Stimulated activated CD4-positive, alpha-beta T cell treated with anti-CD3 and anti-CD28 coated beads, Interleukin-12 subunit alpha, Interleukin-12 subunit beta, amount 100 ng/mL, for 48 hours (primary cell): ENCODE measurements around the gene EMP3.
"Not testable (repeated sequence)": the region's sequence is repeated elsewhere in the genome, so short reads cannot be mapped to it uniquely, and the experiment has no call there.

Experiments
- DNase-seq, 3 donors: peaks; one replicate each; pipeline ENCODE4 v3.0.0-alpha.2; 2020; ENCODE audit warnings: low read depth in 2 of 3, low spot score in 1 of 3

The EMP3 gene, protein sequence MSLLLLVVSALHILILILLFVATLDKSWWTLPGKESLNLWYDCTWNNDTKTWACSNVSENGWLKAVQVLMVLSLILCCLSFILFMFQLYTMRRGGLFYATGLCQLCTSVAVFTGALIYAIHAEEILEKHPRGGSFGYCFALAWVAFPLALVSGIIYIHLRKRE

DNA sequence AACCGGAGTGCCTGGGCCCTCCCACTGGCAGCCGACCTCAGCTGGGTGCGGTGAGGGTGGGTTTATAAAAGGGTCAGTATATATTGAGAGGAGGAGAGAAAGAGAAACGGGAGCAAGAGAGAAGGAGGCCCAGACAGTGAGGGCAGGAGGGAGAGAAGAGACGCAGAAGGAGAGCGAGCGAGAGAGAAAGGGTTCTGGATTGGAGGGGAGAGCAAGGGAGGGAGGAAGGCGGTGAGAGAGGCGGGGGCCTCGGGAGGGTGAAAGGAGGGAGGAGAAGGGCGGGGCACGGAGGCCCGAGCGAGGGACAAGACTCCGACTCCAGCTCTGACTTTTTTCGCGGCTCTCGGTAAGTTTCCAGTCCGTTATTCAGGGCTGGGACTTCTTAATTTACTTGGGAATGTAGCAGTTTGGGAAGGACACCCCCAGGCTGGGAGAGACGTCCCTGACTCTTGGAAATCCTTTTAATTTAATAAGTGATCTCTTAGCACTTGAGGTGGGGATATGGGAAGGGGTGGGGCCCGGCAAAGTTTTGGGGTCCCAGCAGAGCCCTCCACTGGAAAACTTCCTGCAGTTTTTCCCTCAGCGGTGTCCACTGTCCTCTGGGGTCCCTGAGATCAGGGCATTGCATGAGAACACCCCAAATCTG, at the start of gene EMP3:
Gene EMP3 (plus strand): TSS at position 288 of the 646 bp plus-strand sequence. CDS start 1,293 bp downstream, outside the sequence.
- DNase-seq: peak; percentile 76 to 80 (median 78)

- no peak for DNase-seq
Measured at GRCh38 chr19:48279747-48280146, 45.6 kb upstream of the EMP3 start.

GRCh38 chr19:48283908-48284307, 41.4 kb upstream of the EMP3 start:
- DNase-seq: no peak

DNA sequence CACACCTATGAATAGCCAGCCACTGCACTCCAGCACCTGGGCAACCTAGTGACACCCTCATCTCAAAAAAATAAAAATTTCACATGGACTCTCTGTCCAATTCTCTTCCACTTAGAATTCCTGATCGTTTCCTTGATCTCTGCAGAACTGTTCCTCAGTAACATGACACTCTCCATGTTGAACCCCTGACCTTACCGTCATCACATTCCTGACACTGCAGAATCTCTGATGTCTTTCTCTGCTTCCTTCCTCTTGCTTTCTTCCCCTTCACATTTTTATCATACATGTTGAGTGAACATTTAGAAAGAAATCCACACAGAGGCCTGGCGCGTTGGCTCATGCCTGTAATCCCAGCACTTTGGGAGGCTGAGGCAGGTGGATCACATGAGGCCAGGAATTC, 40.5 kb upstream of the EMP3 start:
- no peak for DNase-seq

- no peak for DNase-seq
Measured at GRCh38 chr19:48287748-48288147, 37.6 kb upstream of the EMP3 start.

GRCh38 chr19:48290401-48290770, 35.0 kb upstream of the EMP3 start:
- DNase-seq: no peak

GRCh38 chr19:48290771-48291488, 34.4 kb upstream of the EMP3 start:
- DNase-seq: peak; percentile 31 to 52 (median 38)

DNA sequence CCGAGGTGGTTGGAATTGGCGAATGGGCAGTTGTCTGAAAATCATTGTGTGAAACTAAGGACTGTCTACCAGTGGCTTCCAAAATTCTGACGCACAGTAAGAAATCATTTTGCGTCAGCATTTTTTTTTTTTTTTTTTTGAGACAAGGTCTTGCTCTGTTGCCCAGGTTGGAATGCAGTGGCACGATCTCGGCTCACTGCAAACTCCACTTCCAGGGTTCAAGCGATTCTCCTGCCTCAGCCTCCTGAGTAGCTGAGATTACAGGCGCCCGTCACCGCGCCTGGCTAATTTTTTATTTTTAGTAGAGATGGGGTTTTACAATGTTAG, 33.9 kb upstream of the EMP3 start:
- DNase-seq: not testable (repeated sequence)

DNA sequence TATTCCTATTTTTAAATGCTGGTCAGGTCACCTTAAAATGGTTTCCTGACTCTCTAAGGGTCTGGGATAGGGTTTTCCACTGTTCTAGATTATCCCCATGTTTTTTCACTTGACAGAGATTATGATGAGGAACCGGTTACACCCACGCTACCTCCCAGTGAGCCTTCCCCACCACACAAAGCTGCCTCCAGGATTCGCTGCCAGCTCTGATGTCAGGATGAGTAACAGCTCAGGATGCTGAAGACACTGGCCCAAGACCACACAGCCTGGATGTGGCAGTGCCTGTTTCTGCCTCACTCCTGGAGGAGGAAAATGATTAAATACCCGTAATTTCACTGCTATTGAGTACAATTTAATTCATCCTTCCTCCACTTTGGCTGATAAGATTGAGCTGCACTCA, 32.6 kb upstream of the EMP3 start:
- no peak for DNase-seq

- no peak for DNase-seq
Measured at GRCh38 chr19:48295458-48295857, 29.9 kb upstream of the EMP3 start.

DNA sequence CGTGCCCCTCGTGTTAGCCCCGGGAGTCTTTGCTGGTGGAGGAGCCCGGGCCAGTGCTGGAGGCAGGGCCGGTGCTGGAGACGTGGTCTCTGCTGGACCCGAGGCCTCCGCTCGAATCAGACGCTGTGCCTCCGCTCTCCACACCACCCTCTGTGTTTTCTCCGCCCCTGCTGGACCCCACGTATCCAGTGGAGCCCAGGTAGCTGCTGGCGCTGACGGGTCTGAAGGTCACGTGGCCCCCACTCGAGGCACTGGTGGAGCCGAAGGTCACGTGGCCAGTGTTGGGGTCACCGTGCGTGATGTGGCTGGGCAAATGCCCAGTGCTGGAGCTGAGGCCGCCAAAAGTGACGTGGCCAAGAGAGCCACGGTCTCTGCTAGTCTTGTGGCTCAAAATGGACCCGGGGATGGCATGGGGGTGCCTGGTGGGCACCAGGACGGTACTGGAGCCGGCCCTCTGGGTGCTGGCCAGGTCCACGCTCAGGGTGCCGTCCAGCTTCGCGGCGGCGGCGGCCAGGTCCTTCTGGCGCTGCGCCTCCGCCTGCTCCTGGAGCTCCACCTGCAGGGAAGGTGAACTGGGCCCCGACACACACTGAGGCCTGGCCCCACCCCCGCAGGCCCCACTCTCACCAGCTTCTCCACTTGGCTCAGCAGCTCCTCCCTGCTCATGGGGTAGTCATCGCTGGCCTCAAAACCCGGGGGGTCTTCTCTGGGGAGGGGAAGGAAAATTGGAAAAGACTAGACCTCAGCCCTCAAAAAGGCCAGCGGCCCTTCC, 28.2 kb upstream of the EMP3 start:
- no peak for DNase-seq

GRCh38 chr19:48297975-48298374, 27.4 kb upstream of the EMP3 start:
- DNase-seq: no peak

DNA sequence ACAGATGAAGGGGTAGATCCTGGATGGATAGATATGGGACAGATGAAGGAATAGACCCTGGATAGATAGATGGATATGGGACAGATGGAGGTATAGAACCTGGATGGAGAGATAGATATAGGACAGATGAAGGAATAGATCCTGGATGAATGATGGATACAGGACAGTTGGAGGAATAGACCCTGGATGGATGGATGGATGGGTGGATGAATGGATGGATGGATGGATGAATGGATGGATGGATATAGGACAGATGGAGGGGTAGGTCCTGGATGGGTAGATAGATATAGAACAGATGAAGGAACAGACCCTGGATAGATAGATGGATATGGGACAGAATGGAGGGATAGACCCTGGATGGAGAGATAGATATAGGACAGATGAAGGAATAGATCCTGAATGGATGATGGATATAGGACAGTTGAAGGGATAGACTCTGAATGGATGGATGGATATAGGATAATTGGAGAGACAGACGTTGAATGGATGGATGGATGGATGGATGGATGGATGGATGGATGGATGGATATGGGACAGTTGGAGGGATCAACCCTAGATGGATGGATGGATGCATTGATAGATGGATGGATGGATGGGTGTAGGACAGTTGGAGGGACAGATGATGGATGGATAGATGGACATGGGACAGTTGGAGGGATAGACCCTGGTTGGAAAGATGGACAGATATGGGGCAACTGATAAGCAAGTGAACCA, 23.3 kb upstream of the EMP3 start:
- no peak for DNase-seq

DNA sequence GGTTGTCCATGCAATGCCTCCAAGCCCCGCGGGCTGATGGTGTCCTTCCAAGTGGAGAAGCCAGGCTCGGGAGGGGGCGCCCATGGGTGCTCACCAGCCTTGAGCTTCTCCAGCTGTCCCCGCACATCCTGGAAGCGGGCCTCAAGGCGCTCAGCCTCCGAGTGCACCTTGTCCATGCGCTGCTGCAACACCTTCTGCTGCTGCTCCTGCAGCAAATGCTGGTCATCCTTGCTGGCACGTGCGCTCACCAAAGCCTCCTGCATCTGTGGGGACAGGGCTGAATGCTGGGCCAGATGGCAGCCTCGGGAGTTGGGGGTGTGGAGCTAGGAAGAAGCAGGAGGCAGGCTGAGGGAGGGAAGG, 22.8 kb upstream of the EMP3 start:
- DNase-seq: no peak

DNA sequence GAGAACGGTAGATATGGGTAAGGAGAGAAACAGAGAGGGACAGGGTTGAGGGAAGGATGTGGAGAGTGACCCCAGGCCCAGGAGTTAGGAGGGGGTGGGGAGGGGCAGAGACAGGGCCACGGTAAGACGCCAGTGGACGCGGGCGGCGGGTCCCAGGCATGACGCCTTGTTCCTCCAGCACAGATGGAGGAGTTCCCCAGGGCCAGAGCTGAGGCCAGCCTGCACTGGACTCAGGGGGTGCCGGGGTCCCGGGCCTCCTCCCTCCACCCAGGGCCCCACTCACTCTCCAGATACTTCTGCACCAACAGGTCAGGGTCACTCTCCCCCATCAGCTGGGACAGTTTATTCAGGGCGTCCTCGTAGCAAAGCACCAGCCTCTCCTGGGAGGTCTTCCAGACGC, 22.0 kb upstream of the EMP3 start:
- DNase-seq: no peak

GRCh38 chr19:48303866-48304265, 21.5 kb upstream of the EMP3 start:
- no peak for DNase-seq

DNA sequence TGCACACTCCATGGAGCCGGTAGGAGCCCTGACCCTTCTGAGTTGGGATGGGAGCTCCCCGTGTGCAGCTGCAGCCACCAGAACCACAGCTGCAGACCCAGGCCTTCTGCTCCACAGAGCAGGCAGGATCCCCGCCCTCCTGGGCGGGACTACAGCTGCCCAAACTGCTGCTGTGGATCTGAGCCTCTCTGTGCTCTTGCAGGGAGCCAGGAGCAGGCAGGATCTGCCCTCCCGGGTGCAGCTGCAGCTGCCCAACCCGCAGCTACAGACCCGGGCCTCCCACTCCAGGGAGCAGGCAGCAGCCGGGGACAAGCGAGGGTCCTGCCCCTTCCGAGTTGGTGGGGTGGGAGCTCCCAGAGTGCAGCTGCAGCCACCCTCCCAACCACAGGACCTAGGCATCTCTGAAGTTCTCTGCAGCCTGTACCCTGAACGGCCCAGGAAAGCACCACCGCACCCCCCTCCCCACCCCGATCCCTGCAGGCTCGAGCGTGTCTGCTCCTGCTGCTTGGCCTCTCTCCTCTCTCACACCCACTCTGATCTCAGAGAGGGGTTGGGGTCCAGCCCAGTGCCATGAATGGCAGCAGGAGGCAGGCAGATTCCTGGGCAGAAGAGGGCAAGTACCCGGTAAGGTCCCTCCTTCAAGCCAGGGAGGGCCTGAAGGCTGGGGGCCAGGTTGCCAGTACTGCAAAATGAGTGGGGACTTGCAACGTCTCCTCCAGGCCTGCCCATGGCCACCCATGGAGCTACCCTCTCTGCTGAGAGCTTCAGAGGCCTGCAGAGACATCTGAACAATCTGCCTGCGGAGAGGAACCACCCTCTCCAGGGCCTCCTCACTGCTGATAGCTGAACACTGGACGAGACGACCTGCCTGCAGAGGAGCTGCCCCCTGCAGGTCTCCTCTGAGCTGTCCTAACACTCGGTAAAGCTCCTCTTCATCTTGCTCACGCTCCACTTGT, 16.4 kb upstream of the EMP3 start:
- no peak for DNase-seq

DNA sequence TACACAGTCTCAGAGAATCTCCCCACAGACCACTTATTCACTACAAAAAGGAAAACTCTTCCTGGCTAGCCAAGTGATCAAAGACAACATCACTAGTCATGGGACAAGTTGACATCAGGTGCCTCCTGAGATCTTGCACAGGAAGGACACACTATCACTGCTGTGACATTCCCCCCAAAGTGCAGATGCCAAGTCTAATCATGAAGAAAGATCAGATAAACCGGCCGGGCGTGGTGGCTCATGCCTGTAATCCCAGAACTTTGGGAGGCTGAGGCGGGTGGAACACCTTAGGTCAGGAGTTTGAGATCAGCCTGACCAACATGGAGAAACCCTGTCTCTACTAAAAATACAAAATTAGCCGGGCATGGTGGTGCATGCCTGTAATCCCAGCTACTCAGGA, 15.6 kb upstream of the EMP3 start:
- DNase-seq: not testable (repeated sequence)

DNA sequence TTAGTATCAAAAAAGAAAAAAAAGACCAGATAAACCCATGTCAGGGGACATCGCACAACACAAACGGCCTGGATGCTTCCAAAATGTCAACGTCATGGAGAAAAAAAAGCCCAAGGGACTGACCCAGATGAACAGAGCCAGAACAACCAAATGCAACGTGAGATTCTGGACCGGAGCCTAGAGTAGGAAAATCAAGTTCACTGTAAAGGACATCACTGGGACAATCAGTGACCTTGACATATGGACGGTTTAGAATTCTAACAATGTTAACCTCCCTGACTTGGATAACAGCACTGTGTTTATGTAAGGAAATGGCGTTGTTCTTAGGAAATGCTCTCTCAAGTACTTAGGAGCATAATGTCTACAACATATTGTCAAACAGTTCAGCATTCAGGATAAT, 15.1 kb upstream of the EMP3 start:
- DNase-seq: no peak

DNA sequence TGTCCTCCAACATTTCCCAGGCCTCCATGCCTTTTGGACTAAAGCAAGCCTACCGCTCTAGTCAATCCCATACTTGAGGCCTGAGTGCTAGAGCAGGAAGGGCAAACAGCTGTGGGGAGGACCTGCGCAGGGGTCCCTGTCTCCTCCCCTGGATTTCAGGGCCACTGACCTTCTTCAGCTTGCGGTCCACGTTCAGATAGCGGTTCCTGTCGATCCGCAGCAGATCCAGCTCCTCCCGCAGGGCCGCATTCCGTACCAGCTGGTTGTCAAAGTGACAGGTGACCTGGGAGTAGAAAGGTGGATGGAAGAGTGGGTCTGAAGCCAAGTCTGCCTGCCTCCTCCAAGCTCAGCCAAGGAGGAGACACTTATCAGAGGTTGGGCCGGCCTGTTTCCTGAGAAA, 14.0 kb upstream of the EMP3 start:
- DNase-seq: no peak
